Choroid plexus epithelial cell (primary cell): ENCODE data around the gene DENND11.

ENCODE experiments used
- DNase-seq: peaks from one replicate; pipeline ENCODE4 v3.0.0-alpha.2; 2010; ENCODE audit warnings: low read depth
- H3K4me3 ChIP-seq: 2 replicates; pipeline ENCODE4 v1.5.1; 2011; ENCODE audit warnings: low read depth, mild to moderate bottlenecking, control low read depth, low read length, moderate library complexity
- TF ChIP-seq, protein P1 (sequence below): conservative IDR thresholded peaks from 2 replicates; pipeline ENCODE4 v1.5.1; 2011; ENCODE audit warnings: low read depth, mild to moderate bottlenecking, control low read depth, inconsistent platforms, low read length, moderate library complexity

Gene DENND11

DNA sequence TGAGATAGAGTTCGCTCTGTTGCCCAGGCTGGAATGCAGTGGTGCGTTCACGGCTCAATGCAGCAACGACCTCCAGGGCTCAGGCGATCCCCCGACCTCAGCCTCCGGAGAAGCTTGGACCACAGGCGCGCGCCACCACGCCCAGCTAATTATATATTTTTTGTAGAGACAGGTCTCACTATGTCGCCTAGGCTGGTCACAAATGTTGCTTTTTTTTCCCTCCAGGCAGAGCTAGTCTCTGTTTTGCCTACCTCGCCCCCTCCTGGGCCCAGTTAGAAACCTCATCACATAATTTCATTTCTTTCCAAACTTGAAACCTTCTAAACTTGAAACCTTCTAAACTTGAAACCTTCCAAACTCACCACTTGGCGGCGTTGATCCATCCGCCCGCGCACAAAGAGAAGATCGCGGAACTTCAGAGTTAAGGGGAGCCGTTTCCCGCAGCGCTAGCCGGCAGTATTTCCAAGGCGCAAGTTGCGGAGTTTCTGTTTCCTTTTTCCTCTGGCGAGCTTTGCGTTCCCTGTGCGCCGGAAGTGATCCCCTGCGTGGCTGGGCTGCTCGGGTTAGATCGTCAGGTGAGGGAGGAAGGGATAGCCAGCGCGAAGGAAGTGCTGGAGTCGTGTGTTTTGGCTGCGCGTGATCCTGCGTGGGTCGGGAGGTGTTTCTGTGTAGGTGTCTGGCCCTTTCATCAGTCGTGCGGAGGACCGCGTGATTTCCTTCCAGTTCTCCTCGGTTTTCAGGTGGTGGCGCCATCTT, 36.0 kb upstream of the DENND11 start, which contains the start of gene SSBP1:
Gene SSBP1, plus strand, starts transcription at position 523 of the 756 bp plus-strand sequence. CDS start 809 bp downstream, outside the sequence.
- TF ChIP-seq, protein P1, sequence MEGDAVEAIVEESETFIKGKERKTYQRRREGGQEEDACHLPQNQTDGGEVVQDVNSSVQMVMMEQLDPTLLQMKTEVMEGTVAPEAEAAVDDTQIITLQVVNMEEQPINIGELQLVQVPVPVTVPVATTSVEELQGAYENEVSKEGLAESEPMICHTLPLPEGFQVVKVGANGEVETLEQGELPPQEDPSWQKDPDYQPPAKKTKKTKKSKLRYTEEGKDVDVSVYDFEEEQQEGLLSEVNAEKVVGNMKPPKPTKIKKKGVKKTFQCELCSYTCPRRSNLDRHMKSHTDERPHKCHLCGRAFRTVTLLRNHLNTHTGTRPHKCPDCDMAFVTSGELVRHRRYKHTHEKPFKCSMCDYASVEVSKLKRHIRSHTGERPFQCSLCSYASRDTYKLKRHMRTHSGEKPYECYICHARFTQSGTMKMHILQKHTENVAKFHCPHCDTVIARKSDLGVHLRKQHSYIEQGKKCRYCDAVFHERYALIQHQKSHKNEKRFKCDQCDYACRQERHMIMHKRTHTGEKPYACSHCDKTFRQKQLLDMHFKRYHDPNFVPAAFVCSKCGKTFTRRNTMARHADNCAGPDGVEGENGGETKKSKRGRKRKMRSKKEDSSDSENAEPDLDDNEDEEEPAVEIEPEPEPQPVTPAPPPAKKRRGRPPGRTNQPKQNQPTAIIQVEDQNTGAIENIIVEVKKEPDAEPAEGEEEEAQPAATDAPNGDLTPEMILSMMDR = peak; percentile 76

DNA sequence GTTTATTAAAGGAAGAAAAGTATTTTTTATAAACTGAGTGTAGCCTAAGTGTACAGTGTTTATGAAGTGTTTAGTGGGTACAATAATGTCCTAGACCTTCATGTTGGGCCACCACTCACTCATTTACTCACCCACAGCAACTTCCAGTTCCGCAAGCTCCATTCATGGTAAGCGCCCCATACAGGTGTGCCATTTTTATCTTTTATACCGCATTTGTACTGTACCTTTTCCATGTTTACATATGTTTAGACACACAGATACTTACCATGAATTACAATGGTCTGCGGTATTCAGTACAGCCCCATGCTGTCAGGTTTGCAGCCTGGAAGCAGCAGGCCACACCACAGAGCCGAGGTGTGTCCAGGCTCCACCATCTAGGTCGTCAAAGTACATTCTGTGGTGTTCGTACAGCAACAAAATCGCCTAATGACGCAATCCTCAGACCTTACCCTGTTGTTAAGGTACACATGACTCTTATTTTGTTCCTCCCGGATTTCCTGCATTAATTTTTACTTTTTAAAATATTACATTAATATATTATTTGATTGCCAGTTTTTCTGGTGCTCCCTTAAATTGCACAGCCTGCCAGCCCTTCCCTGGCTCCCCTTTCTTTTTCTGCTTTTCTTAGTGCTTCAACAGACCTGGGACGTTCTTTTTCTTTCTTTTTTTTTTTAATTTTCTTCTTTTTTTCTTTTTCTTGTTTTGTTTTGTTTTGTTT, 35.3 kb upstream of the DENND11 start:
- peak; percentile 42 for DNase-seq
- TF ChIP-seq, protein P1 = no peak
- peak overlapping the region; percentile 71 for H3K4me3 ChIP-seq

More for the DNA sequence above, 36.0 kb upstream of the DENND11 start, which contains the start of gene SSBP1:
- peak within 1 kb of the TSS; percentile 71 for H3K4me3 ChIP-seq
- DNase-seq = peak; percentile 99

DNA sequence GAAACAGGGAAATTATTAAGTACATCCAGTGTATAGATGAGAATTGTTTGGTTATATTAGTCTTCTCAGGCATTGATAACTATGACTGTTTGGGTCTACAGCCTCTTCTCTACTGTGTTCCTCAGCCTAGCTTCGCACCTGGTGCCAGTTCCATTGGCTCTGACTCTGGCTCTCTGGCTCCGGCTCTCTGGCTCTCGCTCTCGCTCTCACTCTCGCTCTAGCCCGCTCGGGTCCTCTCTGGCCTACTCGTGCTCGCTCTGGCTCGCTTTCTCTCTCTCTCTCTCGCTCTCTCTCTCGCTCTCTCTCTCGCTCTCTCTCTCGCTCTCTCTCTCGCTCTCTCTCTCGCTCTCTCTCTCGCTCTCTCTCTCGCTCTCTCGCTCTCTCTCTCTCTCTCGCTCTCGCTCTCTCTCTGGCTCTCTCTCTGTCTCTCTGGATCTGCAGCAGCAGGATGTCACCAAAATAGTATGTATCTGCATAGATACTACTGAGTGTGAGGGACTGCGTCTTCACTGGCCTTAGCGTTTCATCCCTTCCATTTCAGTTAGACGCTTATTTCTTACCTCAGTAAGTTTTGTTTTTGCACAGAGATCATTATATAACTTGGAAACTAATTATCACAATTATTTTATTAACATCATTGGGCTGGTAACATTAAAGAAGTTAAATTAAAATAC, 29.6 kb upstream of the DENND11 start:
- TF ChIP-seq, protein P1 = no peak
- peak; percentile 28 for DNase-seq
- H3K4me3 ChIP-seq = no peak overlapping the region

DNA sequence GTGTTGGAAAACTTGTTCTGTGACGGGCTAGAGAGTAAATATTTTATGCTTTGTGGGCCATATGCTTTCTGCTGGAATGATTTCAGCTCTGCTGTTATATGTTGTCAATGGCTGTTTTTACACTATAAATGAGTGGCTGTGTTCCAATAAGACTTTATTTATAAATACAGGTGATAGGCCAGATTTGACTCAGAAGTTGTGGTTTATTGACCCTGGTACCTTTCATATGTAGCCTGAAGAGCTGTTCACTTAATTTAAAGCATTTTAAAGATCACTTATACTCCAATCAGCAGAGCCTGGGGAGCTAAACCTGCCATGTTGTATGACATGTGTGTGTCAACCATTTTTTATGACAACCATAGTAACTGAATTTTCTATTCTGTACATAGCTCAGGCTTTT, 27.1 kb upstream of the DENND11 start:
- TF ChIP-seq, protein P1 = no peak
- no peak for DNase-seq
- H3K4me3 ChIP-seq = no peak overlapping the region

DNA sequence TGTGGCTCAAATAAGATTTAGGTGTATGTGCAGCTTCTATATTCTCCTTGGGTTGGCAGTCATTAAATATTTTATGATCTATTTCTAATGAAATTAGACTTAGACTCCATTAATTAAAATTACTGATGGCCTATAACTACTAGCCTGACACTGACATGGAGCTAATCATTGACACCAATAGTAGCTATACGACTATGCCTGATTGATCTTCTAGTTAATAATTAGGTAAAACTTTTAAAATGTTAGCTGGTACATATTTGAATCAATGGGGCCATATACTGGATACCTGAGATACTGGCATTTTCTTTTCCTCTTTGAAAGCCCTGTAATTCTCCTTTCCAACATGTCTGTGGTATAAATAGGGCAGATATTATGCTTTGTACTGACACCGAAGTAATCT, 20.6 kb upstream of the DENND11 start:
- TF ChIP-seq, protein P1 = no peak
- no peak for DNase-seq

DNA sequence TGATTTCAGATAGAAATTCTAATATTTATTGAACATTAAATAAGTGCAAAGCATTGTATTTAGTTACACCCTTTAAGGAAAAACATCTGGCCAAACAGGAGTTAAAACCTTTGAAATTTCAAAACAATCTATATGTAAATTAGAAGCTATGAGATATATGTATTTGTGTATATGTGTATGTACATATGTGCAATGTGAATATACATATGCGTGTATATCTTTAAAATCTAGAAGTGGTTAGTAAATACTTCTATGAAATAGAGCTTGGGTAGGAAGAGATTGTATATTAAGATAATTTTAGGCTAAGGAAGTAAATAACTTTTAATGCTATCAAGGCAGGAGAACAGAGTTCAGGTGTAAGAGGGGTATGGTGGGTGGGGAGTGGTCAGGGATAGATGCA, 15.5 kb upstream of the DENND11 start:
- TF ChIP-seq, protein P1 = no peak
- DNase-seq = no peak
- H3K4me3 ChIP-seq = no peak overlapping the region

More for the DNA sequence above, 20.6 kb upstream of the DENND11 start:
- H3K4me3 ChIP-seq = no peak overlapping the region
